Activated B cell treated with CpG ODN at 0.5 μM for 24 hours (primary cell): ENCODE data around the gene MUC5B. TPM values are rescaled to one million over a fixed set of nuclear protein-coding genes. Genes with fewer than 3 reads are reported as not detected.

ENCODE experiments used
- ATAC-seq: fragments of 200-7000 bp; cut with Tn5 transposase; one replicate; pipeline ENCODE4 v1.10.0; 2021; ENCODE audit warnings: low read depth, mild to moderate bottlenecking, moderate library complexity
- CTCF ChIA-PET: fragments of 350-600 bp; sonication (Branson Sonifier 250); formaldehyde crosslinking; loops from one replicate; lab custom pipeline; 2021; ENCODE audit warnings: antibody characterized with exemption; lab: Charles Lee
- POLR2A ChIA-PET: fragments of 350-600 bp; sonication (Branson Sonifier 250); formaldehyde crosslinking; loops from one replicate; lab custom pipeline; 2021; ENCODE audit warnings: antibody characterized with exemption; lab: Charles Lee
- DNase-seq: peaks from one replicate; pipeline ENCODE4 v3.0.0; 2022
- H3K27ac Mint-ChIP-seq: one replicate; pipeline ENCODE4 v1.8.0; 2020; ENCODE audit warnings: mixed read lengths
- H3K27me3 Mint-ChIP-seq: one replicate; pipeline ENCODE4 v1.8.0; 2021; ENCODE audit warnings: mixed read lengths
- H3K36me3 Mint-ChIP-seq: one replicate; pipeline ENCODE4 v1.8.0; 2021; ENCODE audit warnings: low read depth, mixed read lengths
- H3K4me1 Mint-ChIP-seq: one replicate; pipeline ENCODE4 v1.8.0; 2021; ENCODE audit warnings: mixed read lengths
- H3K4me3 Mint-ChIP-seq: one replicate; pipeline ENCODE4 v1.8.0; 2020; ENCODE audit warnings: mild to moderate bottlenecking, mixed read lengths
- H3K9me3 Mint-ChIP-seq: one replicate; pipeline ENCODE4 v1.8.0; 2020; ENCODE audit warnings: mixed read lengths
- CTCF ChIP-seq: fragments of 200-600 bp; IDR thresholded peaks from one replicate; pipeline ENCODE4 v1.8.0; 2022; ENCODE audit warnings: antibody characterized with exemption, mild to moderate bottlenecking
- intact Hi-C: fragments of 100-400 bp; cut with micrococcal nuclease; formaldehyde crosslinking; loops from one replicate; pipeline ENCODE4 v1.15.1; 2024
- total RNA-seq: library from RNA; stranded (reverse); gene quantifications from 2 replicates; pipeline ENCODE4 v1.2.3, GENCODE V29; 2022

Gene MUC5B
- total RNA-seq, 1 donor from 2014 or later, result not detected

GRCh38 chr11:1177020-1177770, 45.7 kb upstream of the MUC5B start:
- Mint-ChIP-seq H3K9me3 (peaks cover 3% of the 10 kb centered on the region), H3K27ac (no peak overlapping the region), H3K4me1 (no peaks in the 10 kb centered on the region), H3K4me3 (no peak overlapping the region), H3K27me3 (no peaks in the 10 kb centered on the region), H3K36me3 (no peaks in the 10 kb centered on the region)
- CTCF ChIA-PET, result no interaction called here
- no peak for DNase-seq
- no peak for TF ChIP-seq CTCF
- no peak for ATAC-seq
- POLR2A ChIA-PET, result no interaction called here
- intact Hi-C loops, result no loop called here

GRCh38 chr11:1177771-1178090, 45.1 kb upstream of the MUC5B start:
- intact Hi-C loops, result no loop called here
- ATAC-seq (no peak), DNase-seq (no peak)
- no peak overlapping the region for H3K4me3 Mint-ChIP-seq
- H3K9me3 Mint-ChIP-seq, result peaks cover 3% of the 10 kb centered on the region
- no peak overlapping the region for H3K27ac Mint-ChIP-seq
- POLR2A ChIA-PET, result no interaction called here
- no peaks in the 10 kb centered on the region for H3K4me1 Mint-ChIP-seq
- no peaks in the 10 kb centered on the region for H3K27me3 Mint-ChIP-seq
- H3K36me3 Mint-ChIP-seq, result no peaks in the 10 kb centered on the region
- CTCF ChIA-PET, result no interaction called here
- no peak for TF ChIP-seq CTCF

GRCh38 chr11:1178201-1178885, 44.5 kb upstream of the MUC5B start:
- ChIA-PET POLR2A (no interaction called here), CTCF (no interaction called here)
- intact Hi-C loops, result no loop called here
- DNase-seq, result no peak
- no peak for ATAC-seq
- no peaks in the 10 kb centered on the region for H3K4me1 Mint-ChIP-seq
- no peak overlapping the region for H3K4me3 Mint-ChIP-seq
- H3K36me3 Mint-ChIP-seq, result no peaks in the 10 kb centered on the region
- peaks cover 3% of the 10 kb centered on the region for H3K9me3 Mint-ChIP-seq
- TF ChIP-seq CTCF, result no peak
- no peak overlapping the region for H3K27ac Mint-ChIP-seq
- no peaks in the 10 kb centered on the region for H3K27me3 Mint-ChIP-seq

- Mint-ChIP-seq H3K4me3 (no peak overlapping the region), H3K4me1 (no peaks in the 10 kb centered on the region), H3K36me3 (no peaks in the 10 kb centered on the region), H3K27me3 (no peaks in the 10 kb centered on the region), H3K27ac (no peak overlapping the region), H3K9me3 (peaks cover 3% of the 10 kb centered on the region)
- no peak for ATAC-seq
- CTCF ChIA-PET, result no interaction called here
- intact Hi-C loops, result no loop called here
- no peak for TF ChIP-seq CTCF
- POLR2A ChIA-PET, result no interaction called here
- no peak for DNase-seq
Measured at GRCh38 chr11:1178906-1179305, 44.0 kb upstream of the MUC5B start.

GRCh38 chr11:1179641-1180040, 43.2 kb upstream of the MUC5B start:
- ChIA-PET POLR2A (no interaction called here), CTCF (no interaction called here)
- TF ChIP-seq CTCF, result no peak
- Mint-ChIP-seq H3K9me3 (peaks cover 3% of the 10 kb centered on the region), H3K27ac (no peak overlapping the region), H3K4me1 (no peaks in the 10 kb centered on the region), H3K4me3 (no peak overlapping the region), H3K36me3 (no peaks in the 10 kb centered on the region), H3K27me3 (no peaks in the 10 kb centered on the region)
- no peak for DNase-seq
- intact Hi-C loops, result no loop called here
- ATAC-seq, result no peak
